ENCODE data around the gene TSPAN32. TPM values are rescaled to one million over a fixed set of nuclear protein-coding genes. Genes with fewer than 3 reads are reported as not detected.

TSPAN32 gene
- total and polyA plus RNA-seq, 2 donors (not counting 3 experiments of a cell fraction or from before 2014, with no cell fraction given), result not detected

DNA sequence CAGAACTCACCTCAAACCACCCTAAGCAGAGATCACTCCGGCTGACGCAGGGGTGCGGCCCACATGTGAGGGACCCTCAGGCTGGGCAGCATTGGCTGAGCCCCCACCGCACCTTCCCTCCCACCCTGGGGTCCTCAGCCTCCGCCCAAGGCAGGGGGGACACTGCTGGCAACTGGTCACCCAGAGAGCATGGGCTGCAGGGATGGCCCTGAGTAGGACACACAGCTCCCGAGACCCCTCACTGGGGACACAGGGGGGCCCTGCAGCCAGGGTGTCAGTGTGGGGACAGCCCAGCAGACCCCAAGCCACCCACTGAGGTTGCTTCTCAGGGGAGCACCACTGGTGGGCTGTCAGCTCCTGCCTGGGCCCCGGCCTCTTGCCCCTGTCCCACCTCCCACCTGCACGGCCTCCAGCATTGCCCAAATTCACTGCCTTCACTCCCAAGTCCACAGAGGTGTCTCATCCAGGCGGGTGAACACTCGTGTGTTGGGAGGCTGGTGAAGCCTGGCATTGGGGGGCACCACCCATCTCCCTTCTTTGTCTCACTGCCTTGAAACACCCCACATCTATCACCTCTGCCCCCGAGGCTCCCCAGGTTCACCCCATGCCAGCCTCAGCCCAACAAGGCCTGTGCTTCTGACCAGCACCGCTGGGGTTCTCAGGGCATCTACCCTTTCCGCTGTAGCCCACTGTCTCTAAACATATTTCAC lies 4.7 kb upstream of the TSPAN32 start:
- H3K79me2 ChIP-seq (ENCODE audit: control insufficient read depth, insufficient read depth, low read length), result no peaks in the 10 kb centered on the region
- H3K9ac ChIP-seq (replicated peaks; ENCODE audit: extremely low read depth, insufficient read depth, low read length), result no peak overlapping the region
- H3K4me2 ChIP-seq (ENCODE audit: insufficient read depth, low read length), result no peak overlapping the region
- dilution Hi-C loops (cut with MboI; ENCODE audit: extremely low pct_ligation_motif_present, low sequenced_read_pairs) (no loop called here), intact Hi-C loops (cut with micrococcal nuclease) (no loop called here)
- H3K27ac ChIP-seq (ENCODE audit: insufficient read depth, low read depth, low read length), result no peak overlapping the region
- no peak overlapping the region for H3K4me3 ChIP-seq (replicated peaks in 1 of 3; ENCODE audit: insufficient read depth in 1 of 3, low read depth in 1 of 3, low read length in 3 of 3)
- BruUV-seq (replicated peaks), result no TSS peak
- no peak for FAIRE-seq
- H3K9me1 ChIP-seq (replicated peaks; ENCODE audit: control insufficient read depth, extremely low read depth, insufficient read depth, low read length), result no peaks in the 10 kb centered on the region
- H3K4me1 ChIP-seq (ENCODE audit: control insufficient read depth, extremely low read depth, insufficient read depth, low read length), result no peaks in the 10 kb centered on the region
- no peak for DNase-seq (ENCODE audit: low read depth, low spot score)
- TF ChIP-seq EZH2 (IDR thresholded peaks at IDR 0.05; ENCODE audit: borderline replicate concordance, low read depth, low read length, severe bottlenecking), result no peak
- TF ChIP-seq MYC (IDR thresholded peaks at IDR 0.05; ENCODE audit: low read depth, low read length), result no peak
- TF ChIP-seq POLR2A (IDR thresholded peaks at IDR 0.05; ENCODE audit: low read depth, low read length), result no peak
- TF ChIP-seq JUN (IDR thresholded peaks at IDR 0.05; ENCODE audit: borderline replicate concordance, insufficient read depth, insufficient read length, low read depth), result no peak
- CTCF ChIA-PET, result interaction anchor here (1.2 kb wide), 1 partner anchor 120 kb away, joined by 3 read pairs; no protein-coding TSS in a partner anchor
- H3K27me3 ChIP-seq (ENCODE audit: control insufficient read depth in 2 of 2, insufficient read depth in 2 of 2, low read length in 2 of 2), result no peaks in the 10 kb centered on the region
- H3K36me3 ChIP-seq (ENCODE audit: control insufficient read depth in 2 of 2, extremely low read depth in 1 of 2, insufficient read depth in 2 of 2, low read length in 2 of 2), result no peaks in the 10 kb centered on the region
- H4K20me1 ChIP-seq (replicated peaks; ENCODE audit: control insufficient read depth, extremely low read depth, insufficient read depth, low read length), result no peaks in the 10 kb centered on the region
- POLR2A ChIA-PET, result no interaction called here
- no peaks in the 10 kb centered on the region for H3K9me3 ChIP-seq (replicated peaks; ENCODE audit: control insufficient read depth, insufficient read depth, low read length)
- no peak overlapping the region for H2AFZ ChIP-seq (ENCODE audit: low read depth, low read length)

GRCh38 chr11:2297623-2298030 lies 4.2 kb upstream of the TSPAN32 start:
- ChIA-PET POLR2A (no interaction called here), CTCF (interaction anchor here (1.2 to 1.5 kb wide), 2 partner anchors 120 to 122 kb away, joined by 3 to 7 read pairs; no protein-coding TSS in a partner anchor)
- intact Hi-C loops (cut with micrococcal nuclease), result no loop called here
- no peaks in the 10 kb centered on the region for H4K20me1 ChIP-seq (replicated peaks; ENCODE audit: control insufficient read depth, extremely low read depth, insufficient read depth, low read length)
- BruUV-seq (replicated peaks), result no TSS peak
- H3K79me2 ChIP-seq (ENCODE audit: control insufficient read depth, insufficient read depth, low read length), result no peaks in the 10 kb centered on the region
- dilution Hi-C loops (cut with MboI; ENCODE audit: extremely low pct_ligation_motif_present, low sequenced_read_pairs), result no loop called here
- no peak overlapping the region for H3K9ac ChIP-seq (replicated peaks; ENCODE audit: extremely low read depth, insufficient read depth, low read length)
- FAIRE-seq (no peak), DNase-seq (ENCODE audit: low read depth, low spot score) (no peak)
- no peaks in the 10 kb centered on the region for H3K27me3 ChIP-seq (ENCODE audit: control insufficient read depth in 2 of 2, insufficient read depth in 2 of 2, low read length in 2 of 2)
- no peak overlapping the region for H3K4me2 ChIP-seq (ENCODE audit: insufficient read depth, low read length)
- no peak overlapping the region for H2AFZ ChIP-seq (ENCODE audit: low read depth, low read length)
- TF ChIP-seq POLR2AphosphoS5 (IDR thresholded peaks at IDR 0.05; ENCODE audit: insufficient read depth, low read depth, low read length) (no peak), MYC (IDR thresholded peaks at IDR 0.05; ENCODE audit: low read depth, low read length) (no peak)
- TF ChIP-seq, protein P1, sequence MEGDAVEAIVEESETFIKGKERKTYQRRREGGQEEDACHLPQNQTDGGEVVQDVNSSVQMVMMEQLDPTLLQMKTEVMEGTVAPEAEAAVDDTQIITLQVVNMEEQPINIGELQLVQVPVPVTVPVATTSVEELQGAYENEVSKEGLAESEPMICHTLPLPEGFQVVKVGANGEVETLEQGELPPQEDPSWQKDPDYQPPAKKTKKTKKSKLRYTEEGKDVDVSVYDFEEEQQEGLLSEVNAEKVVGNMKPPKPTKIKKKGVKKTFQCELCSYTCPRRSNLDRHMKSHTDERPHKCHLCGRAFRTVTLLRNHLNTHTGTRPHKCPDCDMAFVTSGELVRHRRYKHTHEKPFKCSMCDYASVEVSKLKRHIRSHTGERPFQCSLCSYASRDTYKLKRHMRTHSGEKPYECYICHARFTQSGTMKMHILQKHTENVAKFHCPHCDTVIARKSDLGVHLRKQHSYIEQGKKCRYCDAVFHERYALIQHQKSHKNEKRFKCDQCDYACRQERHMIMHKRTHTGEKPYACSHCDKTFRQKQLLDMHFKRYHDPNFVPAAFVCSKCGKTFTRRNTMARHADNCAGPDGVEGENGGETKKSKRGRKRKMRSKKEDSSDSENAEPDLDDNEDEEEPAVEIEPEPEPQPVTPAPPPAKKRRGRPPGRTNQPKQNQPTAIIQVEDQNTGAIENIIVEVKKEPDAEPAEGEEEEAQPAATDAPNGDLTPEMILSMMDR (IDR thresholded peaks at IDR 0.05; ENCODE audit: extremely low read depth in 1 of 2, insufficient read depth in 1 of 2, low read depth in 1 of 2, low read length in 2 of 2), result no peak
- no peaks in the 10 kb centered on the region for H3K9me3 ChIP-seq (replicated peaks; ENCODE audit: control insufficient read depth, insufficient read depth, low read length)
- no peak overlapping the region for H3K4me3 ChIP-seq (replicated peaks in 1 of 3; ENCODE audit: insufficient read depth in 1 of 3, low read depth in 1 of 3, low read length in 3 of 3)
- H3K4me1 ChIP-seq (ENCODE audit: control insufficient read depth, extremely low read depth, insufficient read depth, low read length), result no peaks in the 10 kb centered on the region
- no peak overlapping the region for H3K27ac ChIP-seq (ENCODE audit: insufficient read depth, low read depth, low read length)
- no peaks in the 10 kb centered on the region for H3K36me3 ChIP-seq (ENCODE audit: control insufficient read depth in 2 of 2, extremely low read depth in 1 of 2, insufficient read depth in 2 of 2, low read length in 2 of 2)
- no peaks in the 10 kb centered on the region for H3K9me1 ChIP-seq (replicated peaks; ENCODE audit: control insufficient read depth, extremely low read depth, insufficient read depth, low read length)

Data from endothelial cell of umbilical vein (primary cell).